DND-41 (cell line): ENCODE results near the gene CD200R1L.

Source experiments
- EZH2 ChIP-seq: IDR thresholded peaks from 3 replicates; pipeline ENCODE4 v1.6.1; 2012; ENCODE audit warnings: borderline replicate concordance, low read depth, mild to moderate bottlenecking, moderate library complexity, low read length, inconsistent platforms; ENCODE audit not compliant: severe bottlenecking
- TF ChIP-seq, protein P1 (sequence below): IDR thresholded peaks from 2 replicates; pipeline ENCODE4 v1.5.1; 2012; ENCODE audit warnings: borderline replicate concordance, low read length, moderate library complexity, mild to moderate bottlenecking; ENCODE audit not compliant: poor library complexity, severe bottlenecking; ENCODE audit errors: extremely low read depth

DNA sequence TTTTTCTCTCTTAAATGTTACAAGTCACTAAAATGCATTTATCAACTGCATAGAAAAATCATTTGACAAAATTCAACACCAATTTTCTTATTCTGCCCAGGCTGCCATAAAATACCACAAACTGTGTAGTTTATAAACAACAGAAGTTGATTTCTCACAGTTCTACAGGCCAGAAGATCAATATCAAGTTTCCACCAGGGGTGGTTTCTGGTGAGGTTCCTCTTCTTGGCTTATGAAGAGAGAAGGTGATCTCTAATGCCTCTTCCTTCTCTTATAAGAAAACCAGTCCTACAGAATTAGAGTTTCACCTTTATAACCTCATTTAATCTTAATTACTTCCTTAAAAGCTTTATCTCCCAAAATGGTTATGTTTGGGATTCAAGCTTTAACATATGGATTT lies 10.9 kb upstream of the CD200R1L start:
- TF ChIP-seq, protein P1, sequence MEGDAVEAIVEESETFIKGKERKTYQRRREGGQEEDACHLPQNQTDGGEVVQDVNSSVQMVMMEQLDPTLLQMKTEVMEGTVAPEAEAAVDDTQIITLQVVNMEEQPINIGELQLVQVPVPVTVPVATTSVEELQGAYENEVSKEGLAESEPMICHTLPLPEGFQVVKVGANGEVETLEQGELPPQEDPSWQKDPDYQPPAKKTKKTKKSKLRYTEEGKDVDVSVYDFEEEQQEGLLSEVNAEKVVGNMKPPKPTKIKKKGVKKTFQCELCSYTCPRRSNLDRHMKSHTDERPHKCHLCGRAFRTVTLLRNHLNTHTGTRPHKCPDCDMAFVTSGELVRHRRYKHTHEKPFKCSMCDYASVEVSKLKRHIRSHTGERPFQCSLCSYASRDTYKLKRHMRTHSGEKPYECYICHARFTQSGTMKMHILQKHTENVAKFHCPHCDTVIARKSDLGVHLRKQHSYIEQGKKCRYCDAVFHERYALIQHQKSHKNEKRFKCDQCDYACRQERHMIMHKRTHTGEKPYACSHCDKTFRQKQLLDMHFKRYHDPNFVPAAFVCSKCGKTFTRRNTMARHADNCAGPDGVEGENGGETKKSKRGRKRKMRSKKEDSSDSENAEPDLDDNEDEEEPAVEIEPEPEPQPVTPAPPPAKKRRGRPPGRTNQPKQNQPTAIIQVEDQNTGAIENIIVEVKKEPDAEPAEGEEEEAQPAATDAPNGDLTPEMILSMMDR: no peak
- no peak for TF ChIP-seq EZH2
